ENCODE results near the gene DMRT3.

DMRT3 gene

GRCh38 chr9:1002678-1003077 is 26.2 kb downstream of the DMRT3 start:
- DNase-seq (ENCODE audit: low read depth, low spot score), result no peak

DNA sequence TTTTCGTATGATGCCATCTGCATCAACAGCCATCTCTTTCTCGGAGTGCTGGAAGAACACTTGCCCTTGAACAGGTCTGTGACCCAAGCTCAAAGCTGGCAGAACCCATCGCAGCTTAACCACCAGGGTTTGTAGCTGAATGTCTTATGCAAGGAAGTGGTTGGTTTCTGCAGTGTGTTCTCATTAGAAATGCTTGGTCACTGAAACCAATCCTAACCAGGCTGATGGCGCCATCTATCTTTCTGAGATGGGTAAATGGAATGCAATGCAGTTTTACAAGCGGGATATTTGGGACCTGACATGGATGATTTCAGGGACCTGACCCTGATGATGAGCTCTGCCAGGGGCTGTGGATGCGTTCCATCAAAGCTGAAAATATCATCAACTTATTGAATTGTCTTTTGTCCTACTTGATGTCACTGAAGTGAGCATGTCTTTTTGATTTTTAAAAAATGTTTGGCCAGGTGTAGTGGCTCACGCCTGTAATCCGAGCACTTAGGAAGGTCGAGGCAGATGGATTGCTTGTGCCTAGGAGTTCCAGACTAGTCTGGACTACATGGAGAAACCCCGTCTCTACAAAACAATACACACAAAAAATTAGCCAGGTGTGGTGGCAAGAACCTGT is 28.7 kb downstream of the DMRT3 start:
- DNase-seq (ENCODE audit: low read depth, low spot score), result no peak

DNA sequence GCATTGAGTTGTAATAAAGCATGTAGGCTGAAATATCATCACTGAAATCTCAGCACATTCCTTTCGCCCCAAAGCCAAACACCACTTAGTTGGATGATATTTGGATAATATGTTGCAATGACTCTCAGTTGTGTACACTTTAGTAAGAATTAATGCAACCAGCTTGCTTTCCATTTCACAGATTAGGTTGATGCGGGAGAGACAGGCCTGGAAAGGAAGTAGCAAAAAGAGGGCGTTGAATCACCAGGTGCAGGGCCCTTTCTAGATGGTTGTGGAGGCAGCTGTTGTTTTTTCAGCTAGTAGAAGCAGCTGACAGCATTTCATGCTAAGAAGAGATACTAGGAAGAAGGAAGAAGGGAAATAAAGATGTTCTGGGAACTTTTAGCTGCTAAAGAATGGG is 30.9 kb downstream of the DMRT3 start:
- DNase-seq (ENCODE audit: low read depth, low spot score), result no peak

GRCh38 chr9:1008216-1008615 is 31.8 kb downstream of the DMRT3 start:
- no peak for DNase-seq (ENCODE audit: low read depth, low spot score)

GRCh38 chr9:1009101-1009707 is 32.7 kb downstream of the DMRT3 start:
- peak; percentile 50 for DNase-seq (ENCODE audit: low read depth, low spot score)

GRCh38 chr9:1013021-1013420 is 36.6 kb downstream of the DMRT3 start:
- DNase-seq (ENCODE audit: low read depth, low spot score), result no peak

DNA sequence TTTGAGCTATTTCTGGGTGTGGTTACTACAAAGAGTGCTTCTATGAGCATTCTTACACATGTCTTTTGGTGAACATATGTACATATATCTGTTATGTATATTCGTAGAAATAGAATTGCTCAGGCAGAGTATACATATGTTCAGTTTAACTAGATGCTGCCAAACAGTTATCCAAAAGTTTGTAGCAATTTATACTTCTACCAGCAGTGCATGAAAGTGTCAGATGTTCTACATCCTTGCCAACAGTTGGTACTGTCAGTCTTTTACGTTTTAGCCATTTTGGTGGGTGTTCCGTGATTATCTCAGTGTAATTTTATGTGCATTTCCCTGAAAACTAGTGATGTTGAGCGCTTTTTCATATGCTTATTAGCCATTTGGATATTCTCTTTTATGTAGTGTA is 37.8 kb downstream of the DMRT3 start:
- DNase-seq (ENCODE audit: low read depth, low spot score), result no peak

- DNase-seq (ENCODE audit: low read depth, low spot score), result no peak
These were observed 38.2 kb downstream of the DMRT3 start for GRCh38 chr9:1014640-1015039.

- DNase-seq (ENCODE audit: low read depth, low spot score), result no peak
These were observed 41.7 kb downstream of the DMRT3 start for GRCh38 chr9:1018121-1018520.

DNA sequence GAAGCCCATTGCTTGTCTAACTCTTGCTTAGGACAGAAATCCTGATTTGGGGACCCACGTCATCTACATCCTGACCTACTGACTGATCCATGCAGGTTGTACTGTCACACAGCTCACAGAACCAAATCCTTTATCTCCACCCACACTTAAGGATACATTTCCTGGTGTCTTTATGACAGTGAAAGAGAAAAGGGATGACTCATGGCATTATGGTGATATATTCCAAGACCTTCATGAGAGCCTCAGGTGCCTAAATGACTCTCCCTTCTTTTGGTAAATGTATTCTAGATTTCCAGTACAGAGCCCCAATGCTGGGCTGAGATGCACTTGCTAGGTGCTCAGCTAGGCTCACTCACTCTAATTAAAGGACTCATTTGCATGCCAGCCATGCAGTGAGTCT is 47.7 kb downstream of the DMRT3 start:
- DNase-seq (ENCODE audit: low read depth, low spot score), result no peak

- DNase-seq (ENCODE audit: low read depth, low spot score), result no peak
These were observed 48.7 kb downstream of the DMRT3 start for GRCh38 chr9:1025131-1025530.

GRCh38 chr9:1026219-1026618 is 49.8 kb downstream of the DMRT3 start:
- no peak for DNase-seq (ENCODE audit: low read depth, low spot score)

DNA sequence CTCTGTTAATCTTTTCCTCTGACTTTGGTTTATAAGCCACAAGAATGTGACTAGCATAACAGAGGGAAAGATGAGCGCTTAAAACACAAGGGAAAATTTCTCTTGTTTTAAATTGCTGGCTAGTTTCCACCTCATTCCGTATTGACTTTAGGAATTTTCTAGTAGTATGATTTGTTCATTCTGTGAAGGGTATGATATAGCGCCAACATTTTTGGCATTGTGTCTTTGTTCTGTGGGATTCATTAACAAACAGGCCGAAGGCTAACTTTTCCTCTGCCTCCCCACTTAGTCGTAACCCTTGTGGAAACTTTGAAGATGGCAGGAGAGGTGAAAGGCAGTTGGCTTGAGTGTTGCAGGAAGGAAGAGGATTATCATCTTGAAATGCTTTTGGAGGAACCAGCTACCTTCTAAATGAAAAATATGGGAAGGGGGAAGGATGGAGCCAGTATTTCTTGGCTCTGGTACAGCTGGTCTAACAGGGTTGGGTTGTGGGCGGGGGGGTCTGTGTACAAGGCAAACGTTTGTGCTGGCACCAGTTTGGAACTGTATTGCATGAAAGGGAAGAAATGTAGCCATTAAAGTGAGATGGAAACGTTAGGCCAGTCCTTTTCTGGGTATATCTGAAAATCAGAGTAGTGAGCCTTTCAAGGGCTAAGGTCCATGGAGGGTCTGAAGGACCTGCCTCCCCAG is 52.2 kb downstream of the DMRT3 start:
- no peak for DNase-seq (ENCODE audit: low read depth, low spot score)

GRCh38 chr9:1031951-1032601 is 55.6 kb downstream of the DMRT3 start:
- no peak for DNase-seq (ENCODE audit: low read depth, low spot score)

- no peak for DNase-seq (ENCODE audit: low read depth, low spot score)
These were observed 57.8 kb downstream of the DMRT3 start for GRCh38 chr9:1034271-1034670.

DNA sequence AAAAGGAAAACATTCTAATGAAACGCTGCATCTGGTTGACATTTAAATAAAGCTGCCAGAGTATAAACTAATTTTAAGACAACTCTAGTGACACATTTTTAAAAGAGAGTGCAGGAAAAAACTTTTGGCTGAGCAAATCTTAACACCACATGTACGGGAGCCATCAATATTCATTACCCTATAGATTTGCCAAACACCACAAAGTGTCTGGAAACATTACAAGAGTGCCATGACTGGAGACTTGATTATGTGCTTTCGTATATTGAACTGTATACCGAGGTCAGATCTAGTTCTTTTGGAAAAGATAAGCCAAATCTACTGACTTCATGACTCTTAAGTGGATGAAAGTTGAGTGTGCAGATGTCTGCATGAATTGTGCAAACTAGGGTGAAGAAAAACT is 63.1 kb downstream of the DMRT3 start:
- DNase-seq (ENCODE audit: low read depth, low spot score), result no peak
